NB4 (cell line): ENCODE data around the gene ZNF430.

Source experiments
- CTCF ChIP-seq: IDR thresholded peaks from one replicate; pipeline ENCODE4 v1.5.1; 2012; ENCODE audit warnings: low read depth, low read length
- MYC ChIP-seq: IDR thresholded peaks from 2 replicates; pipeline ENCODE4 v1.6.1; 2011; ENCODE audit warnings: low read depth, low read length
- POLR2A ChIP-seq: IDR thresholded peaks from 2 replicates; pipeline ENCODE4 v1.6.1; 2011; ENCODE audit warnings: mild to moderate bottlenecking; ENCODE audit not compliant: insufficient read length; ENCODE audit errors: extremely low read depth

- no peak for TF ChIP-seq CTCF
- TF ChIP-seq MYC = no peak
- TF ChIP-seq POLR2A = no peak
Measured at GRCh38 chr19:21098291-21098690, 77.8 kb downstream of the ZNF430 start.
